GM18517 (cell line): ENCODE results near the gene POLR3C.

Experiments used
- ATAC-seq: cut with Tn5 transposase; IDR thresholded peaks from one replicate; pipeline ENCODE4 v1.9.1; 2021; ENCODE audit warnings: mild to moderate bottlenecking, moderate library complexity; ENCODE audit not compliant: unreplicated experiment

Gene POLR3C

GRCh38 chr1:145868232-145868631 is 44.2 kb downstream of the POLR3C start:
- no peak for ATAC-seq

- no peak for ATAC-seq
These were observed 48.3 kb downstream of the POLR3C start for GRCh38 chr1:145871994-145872924.

GRCh38 chr1:145874646-145875045 is 50.6 kb downstream of the POLR3C start:
- no peak for ATAC-seq

GRCh38 chr1:145877923-145878486 is 54.0 kb downstream of the POLR3C start:
- ATAC-seq = no peak

GRCh38 chr1:145878724-145879123 is 54.7 kb downstream of the POLR3C start:
- ATAC-seq = no peak

- no peak for ATAC-seq
These were observed 55.8 kb downstream of the POLR3C start for GRCh38 chr1:145879775-145880174.

GRCh38 chr1:145884675-145885074 is 60.7 kb downstream of the POLR3C start:
- no peak for ATAC-seq

- ATAC-seq = peak; percentile 97
These were observed 61.8 kb downstream of the POLR3C start, which contains the start of gene ANKRD35 for GRCh38 chr1:145885738-145886287. Gene ANKRD35, minus strand, starts transcription at chr1:145885866. Its CDS starts 108 bp downstream, at chr1:145885758.

- no peak for ATAC-seq
These were observed 62.4 kb downstream of the POLR3C start for GRCh38 chr1:145886390-145886789.

- ATAC-seq = no peak
These were observed 62.8 kb downstream of the POLR3C start for GRCh38 chr1:145886816-145887215.

GRCh38 chr1:145887631-145888030 is 63.6 kb downstream of the POLR3C start:
- no peak for ATAC-seq

- ATAC-seq = no peak
These were observed 65.7 kb downstream of the POLR3C start for GRCh38 chr1:145889722-145890121.

- no peak for ATAC-seq
These were observed 67.1 kb downstream of the POLR3C start for GRCh38 chr1:145891143-145891542.

GRCh38 chr1:145891587-145892485 is 67.8 kb downstream of the POLR3C start:
- ATAC-seq = no peak

- no peak for ATAC-seq
These were observed 68.6 kb downstream of the POLR3C start for GRCh38 chr1:145892486-145893087.

GRCh38 chr1:145893306-145894055 is 69.5 kb downstream of the POLR3C start:
- no peak for ATAC-seq
